H9 (cell line): ENCODE data around the gene ROPN1L. TPM values are rescaled to one million over a fixed set of nuclear protein-coding genes. Genes with fewer than 3 reads are reported as not detected.

ENCODE experiments used
- DNase-seq: peaks from one replicate; pipeline ENCODE4 v3.0.0-alpha.2; 2017
- H2AFZ ChIP-seq: one replicate; pipeline ENCODE4 v1.6.1; 2013; ENCODE audit warnings: mild to moderate bottlenecking, low read length, control low read depth, moderate library complexity
- H2AK5ac ChIP-seq: 2 replicates; pipeline ENCODE4 v1.6.1; 2013; ENCODE audit warnings: low read length, control low read depth, mixed read lengths; ENCODE audit not compliant: insufficient read length
- H2BK120ac ChIP-seq: one replicate; pipeline ENCODE4 v1.6.1; 2013; ENCODE audit warnings: low read depth, mild to moderate bottlenecking, low read length, control low read depth, inconsistent platforms; ENCODE audit not compliant: poor library complexity, severe bottlenecking
- H2BK12ac ChIP-seq: 2 replicates; pipeline ENCODE4 v1.6.1; 2013; ENCODE audit warnings: low read length, control low read depth, mixed read lengths, low read depth; ENCODE audit not compliant: insufficient read length
- H2BK15ac ChIP-seq: 2 replicates; pipeline ENCODE4 v1.6.1; 2013; ENCODE audit warnings: low read depth, low read length, control low read depth
- H2BK20ac ChIP-seq: one replicate; pipeline ENCODE4 v1.6.1; 2013; ENCODE audit warnings: low read depth, mild to moderate bottlenecking, low read length, control low read depth, inconsistent platforms; ENCODE audit not compliant: poor library complexity, severe bottlenecking
- H2BK5ac ChIP-seq: 2 replicates; pipeline ENCODE4 v1.6.1; 2013; ENCODE audit warnings: low read length, control low read depth, mixed read lengths; ENCODE audit not compliant: insufficient read length
- H3K14ac ChIP-seq: 2 replicates; pipeline ENCODE4 v1.6.1; 2013; ENCODE audit warnings: low read length, control low read depth; ENCODE audit not compliant: insufficient read depth
- H3K18ac ChIP-seq: 2 replicates; pipeline ENCODE4 v1.6.1; 2013; ENCODE audit warnings: low read depth, mild to moderate bottlenecking, mixed read lengths, low read length, control low read depth; ENCODE audit not compliant: insufficient read length
- H3K23ac ChIP-seq: 2 replicates; pipeline ENCODE4 v1.6.1; 2013; ENCODE audit warnings: low read length, control low read depth, mixed read lengths, low read depth; ENCODE audit not compliant: insufficient read length
- H3K23me2 ChIP-seq: 2 replicates; pipeline ENCODE4 v1.6.1; 2013; ENCODE audit warnings: low read depth, mild to moderate bottlenecking, mixed read lengths, low read length, control low read depth; ENCODE audit not compliant: insufficient read length, poor library complexity, severe bottlenecking
- H3K27ac ChIP-seq: 2 replicates; pipeline ENCODE4 v1.5.1; 2013; ENCODE audit warnings: low read length, control low read depth, mixed read lengths, low read depth; ENCODE audit not compliant: insufficient read length
- H3K27me3 ChIP-seq: 2 replicates; pipeline ENCODE4 v1.6.1; 2013; ENCODE audit warnings: low read length, control low read depth, inconsistent platforms; ENCODE audit not compliant: insufficient read depth
- H3K4ac ChIP-seq: 2 replicates; pipeline ENCODE4 v1.6.1; 2013; ENCODE audit warnings: low read depth, mild to moderate bottlenecking, control low read depth, inconsistent platforms, low read length, moderate library complexity
- H3K4me1 ChIP-seq: 2 replicates; pipeline ENCODE4 v1.6.1; 2013; ENCODE audit warnings: low read length, control low read depth, inconsistent platforms; ENCODE audit not compliant: insufficient read depth
- H3K4me2 ChIP-seq: 2 replicates; pipeline ENCODE4 v1.6.1; 2013; ENCODE audit warnings: low read length, control low read depth, mixed read lengths; ENCODE audit not compliant: insufficient read length, insufficient read depth
- H3K56ac ChIP-seq: 2 replicates; pipeline ENCODE4 v1.6.1; 2013; ENCODE audit warnings: low read depth, mild to moderate bottlenecking, mixed read lengths, low read length, control low read depth; ENCODE audit not compliant: insufficient read length
- H3K79me1 ChIP-seq: 2 replicates; pipeline ENCODE4 v1.6.1; 2013; ENCODE audit warnings: low read depth, mild to moderate bottlenecking, moderate library complexity, low read length, control low read depth, inconsistent platforms; ENCODE audit not compliant: insufficient read depth, poor library complexity, severe bottlenecking
- H3K79me2 ChIP-seq: 2 replicates; pipeline ENCODE4 v1.6.1; 2013; ENCODE audit warnings: low read length, control low read depth, inconsistent platforms; ENCODE audit not compliant: insufficient read depth
- H3K9ac ChIP-seq: 2 replicates; pipeline ENCODE4 v1.6.1; 2013; ENCODE audit warnings: low read length, control low read depth, mixed read lengths; ENCODE audit not compliant: insufficient read length; ENCODE audit errors: extremely low read depth
- H3K9me3 ChIP-seq: one replicate; pipeline ENCODE4 v1.6.1; 2013; ENCODE audit warnings: low read depth, low read length, inconsistent platforms; ENCODE audit not compliant: control insufficient read depth
- H3T11ph ChIP-seq: one replicate; pipeline ENCODE4 v1.6.1; 2013; ENCODE audit warnings: mild to moderate bottlenecking, low read length, control low read depth, inconsistent platforms
- H4K20me1 ChIP-seq: one replicate; pipeline ENCODE4 v1.6.1; 2013; ENCODE audit not compliant: control insufficient read depth, insufficient read length, insufficient read depth
- H4K5ac ChIP-seq: 2 replicates; pipeline ENCODE4 v1.6.1; 2013; ENCODE audit warnings: low read depth, mild to moderate bottlenecking, mixed read lengths, low read length, control low read depth; ENCODE audit not compliant: insufficient read length
- H4K8ac ChIP-seq: replicated peaks from 2 replicates; pipeline ENCODE4 v1.6.1; 2013; ENCODE audit warnings: low read length, control low read depth, mixed read lengths, low read depth; ENCODE audit not compliant: insufficient read length
- H4K91ac ChIP-seq: 2 replicates; pipeline ENCODE4 v1.6.1; 2013; ENCODE audit warnings: low read depth, mild to moderate bottlenecking, moderate library complexity, mixed read lengths, low read length, control low read depth; ENCODE audit not compliant: insufficient read length
- H3K27ac Mint-ChIP-seq, 3 experiments: 2 replicates in 2 of 3; 3 replicates in 1 of 3; pipeline ENCODE4 v1.8.0; 2020 to 2021; ENCODE audit warnings: mixed read lengths in 3 of 3, mild to moderate bottlenecking in 1 of 3, moderate library complexity in 1 of 3
- H3K27me3 Mint-ChIP-seq: 2 replicates; pipeline ENCODE4 v1.8.0; 2021; ENCODE audit warnings: low read depth, mild to moderate bottlenecking, moderate library complexity, mixed read lengths
- H3K36me3 Mint-ChIP-seq, 3 experiments: 2 replicates in 2 of 3; 3 replicates in 1 of 3; pipeline ENCODE4 v1.8.0; 2020 to 2021; ENCODE audit warnings: low read depth in 3 of 3, mixed read lengths in 3 of 3; ENCODE audit not compliant: insufficient read depth in 1 of 3
- H3K4me1 Mint-ChIP-seq, 2 experiments: 2 replicates each; pipeline ENCODE4 v1.8.0; 2020; ENCODE audit warnings: mixed read lengths in 2 of 2
- H3K4me3 Mint-ChIP-seq, 2 experiments: 2 replicates in 1 of 2; 3 replicates in 1 of 2; pipeline ENCODE4 v1.8.0; 2020 to 2021; ENCODE audit warnings: mild to moderate bottlenecking in 2 of 2, mixed read lengths in 2 of 2, moderate library complexity in 1 of 2
- H3K9me3 Mint-ChIP-seq, 2 experiments: 2 replicates in 1 of 2; 3 replicates in 1 of 2; pipeline ENCODE4 v1.8.0; 2020; ENCODE audit warnings: mild to moderate bottlenecking in 2 of 2, mixed read lengths in 2 of 2, moderate library complexity in 1 of 2
- WGBS: extraction: QIAGEN DNeasy Blood & Tissue Kit; methylation state at CpG from one replicate; pipeline ENCODE4 v1.1.7; 2013; ENCODE audit warnings: missing lambda C conversion rate, low lambda C conversion rate, mixed read lengths; ENCODE audit not compliant: insufficient read length; ENCODE audit errors: extremely low coverage; 5-methylcytosine and 5-hydroxymethylcytosine counted together
- total RNA-seq: library from RNA; stranded (reverse); gene quantifications from 2 replicates; pipeline ENCODE4 v1.2.1, GENCODE V29; 2021
- TF ChIP-seq, protein P1 (sequence below): fragments of 200-600 bp; sonication (generic); conservative IDR thresholded peaks from 3 replicates; pipeline ENCODE4 v1.8.0; 2021; ENCODE audit warnings: antibody characterized with exemption, mild to moderate bottlenecking

The ROPN1L gene
- total RNA-seq, 1 experiment from 2014 or later: 0.37 TPM

DNA sequence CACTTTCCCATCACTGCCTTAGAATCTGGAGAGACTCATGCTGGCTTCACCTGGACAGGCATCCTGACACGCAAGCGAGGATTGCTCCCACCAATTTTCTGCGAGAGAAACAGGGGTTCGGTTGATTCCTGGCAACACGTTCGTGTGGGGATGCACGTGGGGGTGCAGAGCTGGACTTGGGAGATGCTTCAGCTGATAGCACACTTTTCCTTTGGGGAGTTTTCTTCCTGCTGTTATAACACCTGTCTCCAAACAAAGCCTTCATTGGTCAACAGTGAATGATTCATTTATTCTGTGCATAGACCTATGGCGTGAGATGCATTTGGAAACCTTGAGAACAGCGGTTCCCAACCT lies 50.0 kb downstream of the ROPN1L start:
- no peak overlapping the region for H2AK5ac ChIP-seq
- no peaks in the 10 kb centered on the region for H3K79me1 ChIP-seq
- H2BK120ac ChIP-seq: no peak overlapping the region
- no peaks in the 10 kb centered on the region for H3K4me1 ChIP-seq
- WGBS: no CpG with 5 or more reads among the region's 9 CpGs
- no peak overlapping the region for H3K9ac ChIP-seq
- no peaks in the 10 kb centered on the region for H3K23me2 ChIP-seq
- H3K9me3 ChIP-seq: no peaks in the 10 kb centered on the region
- no peak overlapping the region for H2AFZ ChIP-seq
- TF ChIP-seq, protein P1, sequence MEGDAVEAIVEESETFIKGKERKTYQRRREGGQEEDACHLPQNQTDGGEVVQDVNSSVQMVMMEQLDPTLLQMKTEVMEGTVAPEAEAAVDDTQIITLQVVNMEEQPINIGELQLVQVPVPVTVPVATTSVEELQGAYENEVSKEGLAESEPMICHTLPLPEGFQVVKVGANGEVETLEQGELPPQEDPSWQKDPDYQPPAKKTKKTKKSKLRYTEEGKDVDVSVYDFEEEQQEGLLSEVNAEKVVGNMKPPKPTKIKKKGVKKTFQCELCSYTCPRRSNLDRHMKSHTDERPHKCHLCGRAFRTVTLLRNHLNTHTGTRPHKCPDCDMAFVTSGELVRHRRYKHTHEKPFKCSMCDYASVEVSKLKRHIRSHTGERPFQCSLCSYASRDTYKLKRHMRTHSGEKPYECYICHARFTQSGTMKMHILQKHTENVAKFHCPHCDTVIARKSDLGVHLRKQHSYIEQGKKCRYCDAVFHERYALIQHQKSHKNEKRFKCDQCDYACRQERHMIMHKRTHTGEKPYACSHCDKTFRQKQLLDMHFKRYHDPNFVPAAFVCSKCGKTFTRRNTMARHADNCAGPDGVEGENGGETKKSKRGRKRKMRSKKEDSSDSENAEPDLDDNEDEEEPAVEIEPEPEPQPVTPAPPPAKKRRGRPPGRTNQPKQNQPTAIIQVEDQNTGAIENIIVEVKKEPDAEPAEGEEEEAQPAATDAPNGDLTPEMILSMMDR: no peak
- no peak overlapping the region for H4K8ac ChIP-seq
- no peak overlapping the region for H3K4me2 ChIP-seq
- Mint-ChIP-seq H3K4me3 (no peak overlapping the region; a peak in 1 of 5 replicates), H3K4me1 (peaks cover 16 to 21% of the 10 kb centered on the region in 2 experiments), H3K27me3 (peaks cover 27% of the 10 kb centered on the region), H3K9me3 (peaks cover 17 to 20% of the 10 kb centered on the region in 2 experiments), H3K36me3 (peaks cover 11 to 15% (median 11%) of the 10 kb centered on the region in 3 experiments; a peak in 6 of 7 replicates), H3K27ac (no peak overlapping the region)
- H2BK20ac ChIP-seq: no peak overlapping the region
- no peaks in the 10 kb centered on the region for H3K27me3 ChIP-seq
- no peak overlapping the region for H3K23ac ChIP-seq
- H3K79me2 ChIP-seq: no peaks in the 10 kb centered on the region
- no peak overlapping the region for H3K4ac ChIP-seq
- H3K56ac ChIP-seq: no peak overlapping the region
- H2BK12ac ChIP-seq: no peak overlapping the region
- no peak overlapping the region for H2BK5ac ChIP-seq
- no peak overlapping the region for H3K27ac ChIP-seq
- no peak overlapping the region for H4K91ac ChIP-seq
- H3T11ph ChIP-seq: no peak overlapping the region
- no peak overlapping the region for H2BK15ac ChIP-seq
- DNase-seq: no peak
- H3K18ac ChIP-seq: no peak overlapping the region
- H4K5ac ChIP-seq: no peak overlapping the region
- H4K20me1 ChIP-seq: no peaks in the 10 kb centered on the region
- no peak overlapping the region for H3K14ac ChIP-seq
